Skin of body (tissue), 2 donors: ENCODE measurements around the gene GNAI2. TPM values are rescaled to one million over a fixed set of nuclear protein-coding genes. Genes with fewer than 3 reads are reported as not detected.

ENCODE experiments used
- DNase-seq: peaks from one replicate; lab custom pipeline; 2025; lab: John Stamatoyannopoulos, UW
- total RNA-seq: library from RNA; depleted of rRNA; stranded (reverse); fragments of >200 nt; gene quantifications from one replicate; pipeline ENCODE4 v1.2.3, GENCODE V29; 2014

The GNAI2 gene
- total RNA-seq = 102 TPM

DNA sequence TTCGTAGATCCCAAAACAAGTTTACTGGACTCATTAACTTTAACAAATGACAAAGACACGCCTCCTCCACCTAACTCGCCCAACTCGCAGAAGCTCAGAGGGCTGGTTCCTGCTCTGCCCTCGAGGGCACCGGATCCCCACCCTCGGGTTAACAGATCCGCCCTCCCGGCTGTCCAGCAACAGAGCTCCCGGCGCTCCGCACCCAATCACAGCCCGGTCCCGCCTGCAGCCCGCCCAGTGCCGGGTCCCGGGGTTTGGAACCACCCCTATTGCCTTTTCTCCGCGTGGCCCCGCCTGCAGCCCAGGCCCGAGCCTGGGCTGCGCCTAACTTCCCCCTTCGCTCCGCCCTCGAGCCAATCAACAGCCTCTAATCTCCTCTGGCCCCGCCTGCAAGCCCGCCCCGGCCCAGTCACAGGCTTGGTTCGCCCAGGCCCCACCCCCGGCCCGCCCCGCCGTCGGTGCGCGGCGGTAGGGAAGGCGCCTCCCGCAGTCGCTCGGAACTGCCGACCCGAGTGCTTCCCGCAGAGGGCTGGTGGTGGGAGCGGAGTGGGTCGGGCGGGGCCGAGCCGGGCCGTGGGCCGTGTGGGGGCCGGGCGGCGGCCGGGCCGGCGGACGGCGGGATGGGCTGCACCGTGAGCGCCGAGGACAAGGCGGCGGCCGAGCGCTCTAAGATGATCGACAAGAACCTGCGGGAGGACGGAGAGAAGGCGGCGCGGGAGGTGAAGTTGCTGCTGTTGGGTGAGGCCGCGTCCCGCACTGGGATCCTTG is at the start of gene GNAI2:
GNAI2 (plus strand) TSS at position 489 of the 768 bp plus-strand sequence; CDS start at position 621, 132 bp downstream.
- DNase-seq = peak; percentile 98

- DNase-seq = no peak
Observed at GRCh38 chr3:50187750-50188149, 48.3 kb upstream of the GNAI2 start.

- peak; percentile 67 for DNase-seq
Observed at GRCh38 chr3:50189274-50189673, 46.7 kb upstream of the GNAI2 start.

GRCh38 chr3:50189989-50190388 is 46.0 kb upstream of the GNAI2 start:
- DNase-seq = no peak

DNA sequence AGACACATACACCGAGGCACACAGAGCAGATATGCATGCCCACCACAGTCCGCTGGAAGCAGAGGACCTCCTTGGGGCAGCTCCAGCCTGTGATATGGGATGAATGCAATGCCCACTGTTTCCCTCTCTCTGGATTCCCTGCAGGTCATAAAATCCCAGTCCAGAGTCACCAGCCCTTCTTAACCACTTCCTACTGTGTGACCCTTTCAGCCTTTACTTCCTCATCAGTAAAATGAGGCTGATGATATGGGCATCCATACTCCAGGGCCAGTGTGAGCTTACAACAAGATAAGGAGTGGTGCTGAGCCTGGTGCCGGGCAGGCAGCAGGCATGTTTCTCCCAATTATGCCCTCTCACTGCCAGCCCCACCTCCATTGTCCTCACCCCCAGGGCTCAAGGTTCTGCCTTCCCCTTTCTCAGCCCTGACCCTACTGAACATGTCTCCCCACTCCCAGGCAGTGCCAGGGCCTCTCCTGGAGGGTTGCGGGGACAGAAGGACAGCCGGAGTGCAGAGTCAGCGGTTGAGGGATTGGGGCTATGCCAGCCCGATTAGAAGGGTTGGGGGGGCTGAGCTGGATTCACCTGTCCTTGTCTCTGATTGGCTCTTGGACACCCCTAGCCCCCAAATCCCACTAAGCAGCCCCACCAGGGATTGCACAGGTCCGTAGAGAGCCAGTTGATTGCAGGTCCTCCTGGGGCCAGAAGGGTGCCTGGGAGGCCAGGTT is 44.9 kb upstream of the GNAI2 start, which contains the start of gene GNAT1:
GNAT1 (plus strand) TSS at position 675 of the 725 bp plus-strand sequence. CDS start 116 bp downstream, outside the sequence.
- peak; percentile 6 for DNase-seq

DNA sequence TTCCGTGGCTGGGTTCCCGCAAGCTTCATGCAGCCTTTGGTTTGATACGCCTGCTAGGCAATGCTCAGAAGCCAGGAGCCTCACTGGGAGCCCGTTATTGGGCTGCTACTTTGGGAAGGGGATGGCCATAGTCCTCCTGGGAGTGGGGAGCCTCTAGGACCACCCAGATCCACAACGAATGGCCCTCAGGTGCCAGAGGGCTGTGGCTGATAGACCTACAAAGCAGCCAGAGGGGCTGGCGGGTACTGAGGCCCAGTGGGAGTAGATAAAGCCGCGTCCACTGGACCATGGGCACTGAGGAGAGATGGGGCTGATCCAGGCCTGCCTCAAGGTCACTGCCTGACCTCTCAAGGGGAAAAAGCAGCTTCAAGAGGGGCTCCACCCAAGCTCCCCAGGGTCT is 43.9 kb upstream of the GNAI2 start:
- no peak for DNase-seq

DNA sequence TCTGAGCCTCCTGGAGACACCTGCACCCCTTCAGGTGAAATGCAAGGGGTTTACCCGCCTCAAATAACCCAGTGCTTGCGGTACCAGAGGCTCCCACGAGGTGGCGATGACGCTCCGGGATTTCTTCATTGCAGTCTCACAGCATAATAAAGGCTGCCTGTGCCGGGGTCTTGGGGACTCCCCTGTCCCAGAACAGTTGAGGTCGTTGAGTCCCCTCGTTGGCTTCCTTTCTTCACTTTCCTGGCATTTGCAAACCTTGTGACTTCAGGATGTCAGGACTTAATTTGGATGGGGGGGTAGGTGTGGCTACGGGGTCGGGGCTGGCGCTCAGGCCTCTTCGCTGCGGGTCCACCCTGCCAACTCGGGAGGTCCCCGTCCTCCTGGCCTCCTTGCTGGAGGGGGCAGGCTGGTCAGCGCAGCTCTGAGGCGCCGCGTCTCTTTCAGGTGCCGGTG is 43.3 kb upstream of the GNAI2 start:
- DNase-seq = peak; percentile 55

GRCh38 chr3:50193286-50193685 is 42.7 kb upstream of the GNAI2 start:
- DNase-seq = no peak

DNA sequence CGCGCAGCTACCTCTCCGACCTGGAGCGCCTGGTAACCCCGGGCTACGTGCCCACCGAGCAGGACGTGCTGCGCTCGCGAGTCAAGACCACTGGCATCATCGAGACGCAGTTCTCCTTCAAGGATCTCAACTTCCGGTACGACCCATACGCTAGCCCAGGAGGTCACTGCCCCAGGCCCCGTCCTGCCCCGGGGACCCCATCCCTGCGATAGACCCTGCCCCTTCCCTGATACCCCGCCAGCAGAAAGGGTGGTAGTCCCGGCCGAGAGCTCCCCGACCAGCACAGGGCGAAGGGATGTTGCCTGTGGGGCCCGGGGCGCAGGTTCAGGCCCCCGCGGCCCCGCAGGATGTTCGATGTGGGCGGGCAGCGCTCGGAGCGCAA is 42.3 kb upstream of the GNAI2 start:
- DNase-seq = no peak

- peak; percentile 17 for DNase-seq
Observed at GRCh38 chr3:50194128-50194902, 41.7 kb upstream of the GNAI2 start.

DNA sequence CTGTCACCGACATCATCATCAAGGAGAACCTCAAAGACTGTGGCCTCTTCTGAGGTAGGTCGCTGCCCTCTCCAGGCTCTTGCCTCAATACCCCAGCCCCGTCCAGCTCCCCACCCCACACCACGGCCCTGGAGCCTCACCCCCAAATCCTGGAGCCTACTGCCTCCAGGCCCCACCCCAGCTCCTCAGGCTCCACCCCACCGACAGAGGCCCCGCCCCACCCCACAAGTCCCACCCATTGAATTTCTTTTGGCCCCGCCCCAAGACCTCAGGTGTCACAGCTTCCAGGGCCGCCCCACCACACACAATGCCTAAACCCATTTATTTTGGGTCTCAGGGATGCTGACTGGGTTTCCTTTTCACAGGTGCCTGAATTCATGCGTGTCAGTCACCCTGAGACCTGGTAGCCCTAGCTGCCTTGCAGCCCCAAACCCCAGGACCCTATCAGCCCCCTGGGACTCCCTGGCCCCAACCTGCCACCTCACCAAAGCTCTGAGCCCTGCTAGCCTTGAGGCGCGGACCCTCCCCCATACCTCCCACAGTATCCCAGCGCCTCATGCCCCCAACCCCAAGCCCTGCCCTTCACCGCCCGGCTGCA is 41.0 kb upstream of the GNAI2 start:
- no peak for DNase-seq

GRCh38 chr3:50195501-50196252 is 40.3 kb upstream of the GNAI2 start:
- no peak for DNase-seq

DNA sequence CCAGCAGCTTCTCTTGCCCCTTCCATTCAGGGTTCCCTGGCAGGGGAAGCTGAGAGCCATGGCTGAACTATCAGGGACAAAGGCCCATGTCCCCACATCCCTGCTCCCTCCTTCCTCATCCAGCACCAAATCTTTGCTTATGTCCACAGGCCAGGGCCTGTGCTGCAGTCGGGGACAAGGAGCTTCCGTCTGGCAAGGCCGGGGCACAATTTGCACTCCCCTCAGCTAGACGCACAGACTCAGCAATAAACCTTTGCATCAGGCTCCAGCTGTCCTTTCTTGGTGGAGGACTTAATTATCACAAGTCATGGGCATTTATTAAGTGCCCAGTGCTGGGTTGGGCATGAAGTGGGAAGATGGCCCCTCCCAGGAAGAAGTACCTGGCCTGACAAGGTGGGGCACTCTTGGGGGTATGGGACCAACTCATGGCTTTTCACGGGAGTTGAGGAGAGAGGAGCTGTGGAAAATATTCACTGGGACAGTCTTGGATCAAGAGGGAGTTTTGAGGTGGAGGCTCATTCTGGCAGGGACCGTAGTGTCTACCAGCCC is 39.7 kb upstream of the GNAI2 start:
- DNase-seq = no peak

DNA sequence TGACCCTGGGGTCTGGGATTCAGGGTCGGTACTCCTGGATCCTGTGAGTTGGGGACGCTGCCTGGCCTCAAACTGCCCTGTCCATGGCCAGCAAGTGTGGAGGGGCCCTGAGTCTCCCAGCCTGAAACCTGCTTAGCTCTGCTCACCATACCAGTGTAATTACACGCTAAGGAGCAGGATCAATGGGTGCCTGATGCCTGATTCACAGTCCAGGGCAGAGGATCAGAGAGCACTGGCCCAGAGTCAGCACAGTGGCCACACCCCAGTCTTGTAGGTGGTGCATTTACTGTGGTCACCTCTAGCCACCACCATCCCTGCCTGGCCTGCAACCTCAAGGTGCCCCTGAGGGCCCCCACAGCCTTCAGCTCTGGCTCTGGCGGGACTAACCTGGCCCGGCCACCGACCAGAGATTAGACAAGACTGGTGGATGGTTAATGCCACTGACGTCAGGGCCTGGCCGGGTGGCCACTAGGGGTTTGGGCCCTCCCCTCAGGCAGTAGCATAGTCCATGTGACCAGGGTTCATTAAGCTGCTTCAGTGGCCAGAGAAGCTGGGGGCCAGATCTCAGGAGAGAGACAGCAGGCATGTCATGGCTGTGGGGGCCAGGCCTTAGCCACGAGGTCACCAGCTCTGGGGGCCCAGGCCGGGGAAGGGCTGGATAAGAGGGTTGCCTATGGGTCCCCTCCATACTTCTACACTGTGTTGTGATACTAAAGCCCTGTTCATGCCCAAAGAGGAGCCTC is 34.3 kb upstream of the GNAI2 start:
- no peak for DNase-seq

- no peak for DNase-seq
Observed at GRCh38 chr3:50202353-50203112, 33.5 kb upstream of the GNAI2 start.

DNA sequence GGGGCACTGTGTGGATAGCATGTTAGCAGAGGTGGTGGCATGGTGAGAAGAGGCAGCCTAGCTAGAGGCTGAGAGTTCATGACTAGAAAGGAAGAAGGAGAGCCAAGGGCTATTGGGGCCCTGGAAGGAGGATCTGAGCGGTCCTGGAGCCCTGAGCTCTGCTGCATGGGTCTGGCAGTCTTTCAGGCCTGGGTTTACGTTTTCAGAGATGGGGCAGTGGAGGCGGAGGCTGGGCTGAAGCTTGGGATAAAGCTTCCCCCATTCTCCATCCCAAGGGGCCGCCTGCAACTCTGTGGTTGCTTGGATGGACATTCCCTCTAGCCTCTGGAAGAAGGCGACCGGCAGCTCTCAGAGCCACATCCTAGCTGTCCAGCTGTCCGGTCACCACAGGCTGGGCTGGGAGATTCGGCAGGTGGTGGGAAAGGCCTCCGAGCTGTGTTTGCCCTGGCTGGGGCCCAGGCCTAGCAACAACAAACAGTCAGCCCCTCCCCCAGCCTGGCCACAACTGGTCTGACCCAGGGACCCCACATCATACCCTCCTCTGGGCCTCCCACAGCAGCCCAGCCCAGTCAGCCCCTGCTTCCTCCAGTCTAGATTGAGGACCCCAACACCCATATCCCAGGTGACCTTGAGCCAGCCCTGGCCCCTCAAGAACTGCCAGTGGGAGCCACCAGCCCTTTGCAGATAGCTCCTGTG is 32.7 kb upstream of the GNAI2 start:
- DNase-seq = no peak

DNA sequence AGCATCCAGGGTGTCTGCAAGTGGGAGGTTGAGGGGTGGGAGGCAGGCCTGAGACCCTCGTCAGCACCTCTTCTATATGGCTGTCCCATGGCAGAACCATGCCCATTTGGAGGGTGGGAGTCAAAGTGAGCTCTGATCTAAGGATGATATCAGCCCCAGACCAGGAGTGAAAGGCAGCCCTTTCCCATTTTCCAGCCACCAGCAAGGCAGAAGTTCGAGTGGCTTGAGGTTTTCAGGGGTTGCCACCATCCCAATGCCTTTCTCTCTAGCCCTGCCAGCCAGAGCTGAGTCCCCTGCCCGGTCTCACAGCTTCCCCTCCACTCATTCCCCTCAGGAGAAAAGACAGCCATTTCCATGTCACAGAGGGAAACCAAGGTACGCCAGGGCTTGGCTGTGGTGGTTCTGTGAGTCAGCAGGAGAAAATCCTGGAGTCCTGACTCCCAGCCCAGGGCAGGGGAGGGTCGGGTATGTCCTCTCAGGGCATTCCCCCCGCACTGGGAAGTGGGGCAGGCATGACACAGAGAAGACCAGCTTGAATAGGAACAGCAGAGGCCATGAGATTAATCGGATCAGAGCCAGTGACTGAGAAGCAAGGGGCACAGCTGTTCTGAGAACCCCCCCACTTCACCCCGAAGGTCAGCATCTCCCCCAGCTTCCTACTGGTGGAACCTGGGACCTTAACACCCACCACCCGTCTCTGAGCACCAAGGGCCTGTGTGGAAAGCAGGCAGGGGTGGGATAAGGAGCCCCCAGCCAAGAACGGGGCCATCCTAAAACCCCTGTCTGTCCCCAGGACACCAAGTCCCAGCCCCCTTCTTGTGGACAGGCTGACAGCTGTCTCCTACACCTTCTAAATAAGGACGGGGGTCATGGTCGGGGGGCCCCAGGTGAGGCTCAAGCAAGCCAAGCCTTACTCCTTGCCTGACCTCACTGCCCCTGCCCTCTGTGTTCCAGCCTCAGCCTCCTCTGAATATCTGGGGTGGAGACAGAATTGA is 31.9 kb upstream of the GNAI2 start:
- no peak for DNase-seq
